ENCODE measurements around the gene MARVELD3.

GRCh38 chr16:71659471-71659870, 33.5 kb downstream of the MARVELD3 start:
- no peak for TF ChIP-seq NFIC (IDR thresholded peaks at IDR 0.05)
- TF ChIP-seq TEAD4 (IDR thresholded peaks at IDR 0.05): no peak
- no peak for TF ChIP-seq REST (IDR thresholded peaks at IDR 0.05; ENCODE audit: low read depth)
- no peak for TF ChIP-seq CEBPB (IDR thresholded peaks at IDR 0.05)
- TF ChIP-seq FOXM1 (IDR thresholded peaks at IDR 0.05; ENCODE audit: borderline replicate concordance, low read depth): no peak
- no peak for TF ChIP-seq YY1 (IDR thresholded peaks at IDR 0.05; ENCODE audit: low read depth)
- TF ChIP-seq EP300 (IDR thresholded peaks at IDR 0.05; ENCODE audit: borderline replicate concordance): no peak

Measured in Ishikawa (cell line).